ENCODE data around the gene SKAP2. TPM values are rescaled to one million over a fixed set of nuclear protein-coding genes. Genes with fewer than 3 reads are reported as not detected.

SKAP2 gene
- polyA plus RNA-seq, 2 of the 4 experiments (the other 2 are of a cell fraction), result 18.7 to 23.0 TPM

- Histone ChIP-seq H3K9me3 (no peaks in the 10 kb centered on the region), H3K4me2 (no peak overlapping the region), H3K4me1 (no peaks in the 10 kb centered on the region), H3K27ac (no peak overlapping the region), H3K4me3 (no peak overlapping the region)
- CTCF ChIA-PET, result no interaction called here
- no peak for FAIRE-seq
- WGBS (ENCODE audit: missing lambda C conversion rate), result 29% methylated on average over 2 of the region's 2 CpGs
- POLR2A ChIA-PET, result no interaction called here
- no peak for TF ChIP-seq TFCP2L1 (CRISPR knock-in tag; IDR thresholded peaks at IDR 0.05)
- TF ChIP-seq ESRRA (IDR thresholded peaks at IDR 0.05; ENCODE audit: borderline replicate concordance, low read length), result no peak
- no peak for TF ChIP-seq CHD2 (IDR thresholded peaks at IDR 0.05; ENCODE audit: low read length, partially characterized antibody)
- no peak for TF ChIP-seq NR3C1 (IDR thresholded peaks at IDR 0.05)
- TF ChIP-seq FOSB (CRISPR knock-in tag; IDR thresholded peaks at IDR 0.05), result no peak
- TF ChIP-seq CTCF (IDR thresholded peaks at IDR 0.05), result no peak
- no peak for TF ChIP-seq ZSCAN20 (CRISPR knock-in tag; IDR thresholded peaks at IDR 0.05)
- TF ChIP-seq EP300 (IDR thresholded peaks at IDR 0.05), result no peak
- TF ChIP-seq PHF8 (IDR thresholded peaks at IDR 0.05; ENCODE audit: borderline replicate concordance, low read depth), result no peak
- TF ChIP-seq NFE2L2 (conservative IDR thresholded peaks at IDR 0.05; ENCODE audit: low read length), result no peak
- ATAC-seq, result no peak
- DNase-seq (ENCODE audit: low read depth in 1 of 2, low spot score in 1 of 2), result no peak
Measured at GRCh38 chr7:26626687-26627086, 237.7 kb downstream of the SKAP2 start.

- CTCF ChIA-PET, result no interaction called here
- no peak for DNase-seq (ENCODE audit: low read depth in 1 of 2, low spot score in 1 of 2)
- 68% methylated on average over 8 of the region's 8 CpGs for WGBS (ENCODE audit: missing lambda C conversion rate)
- H3K9me3 ChIP-seq, result no peaks in the 10 kb centered on the region
- H3K4me2 ChIP-seq, result no peak overlapping the region
- no peak overlapping the region for H3K4me3 ChIP-seq
- TF ChIP-seq RNF2 (IDR thresholded peaks at IDR 0.05; ENCODE audit: borderline replicate concordance, low read depth) (no peak), E2F6 (IDR thresholded peaks at IDR 0.05; ENCODE audit: borderline replicate concordance, low read depth) (no peak)
- no peaks in the 10 kb centered on the region for H3K4me1 ChIP-seq
- FAIRE-seq, result no peak
- POLR2A ChIA-PET, result no interaction called here
- no peak for ATAC-seq
- H3K27ac ChIP-seq, result no peak overlapping the region
Measured at GRCh38 chr7:26626156-26626555, 238.2 kb downstream of the SKAP2 start.

- Histone ChIP-seq H3K4me1 (no peaks in the 10 kb centered on the region), H3K27ac (no peak overlapping the region), H3K4me3 (no peak overlapping the region), H3K9me3 (no peaks in the 10 kb centered on the region), H3K4me2 (no peak overlapping the region)
- DNase-seq (ENCODE audit: low read depth in 1 of 2, low spot score in 1 of 2), result no peak
- no peak for ATAC-seq
- FAIRE-seq, result no peak
- ChIA-PET CTCF (no interaction called here), POLR2A (no interaction called here)
- TF ChIP-seq REST (IDR thresholded peaks at IDR 0.05) (no peak), HEYL (CRISPR knock-in tag; IDR thresholded peaks at IDR 0.05) (no peak), ZFP36 (IDR thresholded peaks at IDR 0.05; ENCODE audit: borderline replicate concordance, partially characterized antibody) (no peak), JUNB (IDR thresholded peaks at IDR 0.05) (no peak), CBX2 (IDR thresholded peaks at IDR 0.05; ENCODE audit: borderline replicate concordance, low read depth) (no peak), MAX (IDR thresholded peaks at IDR 0.05) (no peak), SREBF2 (IDR thresholded peaks at IDR 0.05) (no peak), CEBPB (IDR thresholded peaks at IDR 0.05) (no peak)
- 38% methylated on average over 3 of the region's 4 CpGs for WGBS (ENCODE audit: missing lambda C conversion rate)
Measured at GRCh38 chr7:26625286-26625685, 239.1 kb downstream of the SKAP2 start.

All from A549 (cell line).